Neural cell (in vitro differentiated cells): ENCODE results near the gene CROCC.
"Not testable (repeated sequence)": the region's sequence is repeated elsewhere in the genome, so short reads cannot be mapped to it uniquely, and the experiment has no call there.

Experiments
- CTCF ChIP-seq: fragments of 450-650 bp; IDR thresholded peaks from 2 replicates; pipeline ENCODE4 v1.5.1; 2014; ENCODE audit warnings: antibody characterized with exemption, mild to moderate bottlenecking, moderate library complexity; ENCODE audit not compliant: poor library complexity, severe bottlenecking
- POLR2AphosphoS5 ChIP-seq: IDR thresholded peaks from 2 replicates; pipeline ENCODE4 v1.6.1; 2012
- SMC3 ChIP-seq: fragments of 450-650 bp; conservative IDR thresholded peaks from 2 replicates; pipeline ENCODE4 v1.6.1; 2014; ENCODE audit warnings: antibody characterized with exemption, mild to moderate bottlenecking, moderate library complexity; ENCODE audit not compliant: poor library complexity
- TAF1 ChIP-seq: IDR thresholded peaks from 2 replicates; pipeline ENCODE4 v1.6.1; 2012; ENCODE audit warnings: low read depth

GRCh38 chr1:16895598-16896315, 26.0 kb upstream of the CROCC start, which contains the start of gene RNU1-2:
- not testable (repeated sequence) for TF ChIP-seq CTCF, SMC3, TAF1
- peak; percentile 86 for TF ChIP-seq POLR2AphosphoS5
